Measurements from ENCODE around the gene MAP1LC3B. TPM values are rescaled to one million over a fixed set of nuclear protein-coding genes. Genes with fewer than 3 reads are reported as not detected.

MAP1LC3B gene
- total RNA-seq, 1 donor from 2014 or later, result 64.5 TPM

DNA sequence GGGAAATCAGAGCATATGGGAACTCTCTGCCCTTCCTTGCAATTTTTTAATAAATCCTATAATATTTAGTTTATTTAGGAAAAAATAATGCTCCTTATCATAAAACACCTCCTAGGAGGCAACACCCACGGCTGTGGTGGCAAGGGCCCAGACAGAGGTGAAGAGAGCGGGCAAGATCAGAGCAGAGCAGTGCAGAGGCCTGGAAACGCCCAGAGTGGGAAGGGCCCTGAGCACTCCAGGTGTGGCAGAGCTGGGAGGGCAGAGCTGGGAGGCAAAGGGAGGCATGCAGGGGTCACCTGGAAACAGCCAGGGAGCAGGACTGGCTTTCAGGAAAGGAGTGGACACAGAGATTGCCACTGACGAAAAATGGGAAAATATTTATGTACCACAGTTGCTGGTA lies 25.8 kb upstream of the MAP1LC3B start:
- H3K9me3 ChIP-seq, result no peaks in the 10 kb centered on the region
- ATAC-seq (no peak), DNase-seq (peak; percentile 30)
- H3K36me3 ChIP-seq, result peaks cover 11% of the 10 kb centered on the region
- no peaks in the 10 kb centered on the region for H3K27me3 ChIP-seq (ENCODE audit: low read depth)
- TF ChIP-seq, protein P1, sequence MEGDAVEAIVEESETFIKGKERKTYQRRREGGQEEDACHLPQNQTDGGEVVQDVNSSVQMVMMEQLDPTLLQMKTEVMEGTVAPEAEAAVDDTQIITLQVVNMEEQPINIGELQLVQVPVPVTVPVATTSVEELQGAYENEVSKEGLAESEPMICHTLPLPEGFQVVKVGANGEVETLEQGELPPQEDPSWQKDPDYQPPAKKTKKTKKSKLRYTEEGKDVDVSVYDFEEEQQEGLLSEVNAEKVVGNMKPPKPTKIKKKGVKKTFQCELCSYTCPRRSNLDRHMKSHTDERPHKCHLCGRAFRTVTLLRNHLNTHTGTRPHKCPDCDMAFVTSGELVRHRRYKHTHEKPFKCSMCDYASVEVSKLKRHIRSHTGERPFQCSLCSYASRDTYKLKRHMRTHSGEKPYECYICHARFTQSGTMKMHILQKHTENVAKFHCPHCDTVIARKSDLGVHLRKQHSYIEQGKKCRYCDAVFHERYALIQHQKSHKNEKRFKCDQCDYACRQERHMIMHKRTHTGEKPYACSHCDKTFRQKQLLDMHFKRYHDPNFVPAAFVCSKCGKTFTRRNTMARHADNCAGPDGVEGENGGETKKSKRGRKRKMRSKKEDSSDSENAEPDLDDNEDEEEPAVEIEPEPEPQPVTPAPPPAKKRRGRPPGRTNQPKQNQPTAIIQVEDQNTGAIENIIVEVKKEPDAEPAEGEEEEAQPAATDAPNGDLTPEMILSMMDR (IDR thresholded peaks at IDR 0.05), result no peak
- H3K4me1 ChIP-seq, result peaks cover 51% of the 10 kb centered on the region
- intact Hi-C loops (cut with DNase I), result no loop called here
- no peak overlapping the region for H3K27ac ChIP-seq
- H3K4me3 ChIP-seq, result no peak overlapping the region

DNA sequence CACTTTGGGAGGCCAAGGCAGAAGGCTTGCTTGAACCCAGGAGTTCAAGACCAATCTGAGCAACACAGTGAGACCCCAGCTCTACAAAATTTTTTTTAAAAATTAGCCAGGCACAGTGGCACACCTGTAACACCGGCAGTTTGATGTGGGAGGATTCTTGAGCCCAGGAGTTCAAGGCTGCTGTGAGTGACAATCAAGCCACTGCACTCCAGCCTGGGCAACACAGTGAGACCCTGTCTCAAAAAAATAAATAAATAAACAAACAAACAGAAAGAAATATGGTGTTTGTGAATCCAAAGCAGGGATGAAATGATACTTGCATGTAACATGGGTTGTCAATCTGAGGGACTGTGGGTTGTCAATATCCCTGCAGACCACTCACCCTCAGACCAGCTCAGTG lies 25.2 kb upstream of the MAP1LC3B start:
- intact Hi-C loops (cut with DNase I), result no loop called here
- TF ChIP-seq, protein P1 (IDR thresholded peaks at IDR 0.05), result no peak
- Histone ChIP-seq H3K27me3 (ENCODE audit: low read depth) (no peaks in the 10 kb centered on the region), H3K4me1 (peaks cover 51% of the 10 kb centered on the region), H3K4me3 (no peak overlapping the region), H3K36me3 (peaks cover 5% of the 10 kb centered on the region), H3K9me3 (no peaks in the 10 kb centered on the region), H3K27ac (no peak overlapping the region)
- ATAC-seq, result no peak
- DNase-seq, result no peak

DNA sequence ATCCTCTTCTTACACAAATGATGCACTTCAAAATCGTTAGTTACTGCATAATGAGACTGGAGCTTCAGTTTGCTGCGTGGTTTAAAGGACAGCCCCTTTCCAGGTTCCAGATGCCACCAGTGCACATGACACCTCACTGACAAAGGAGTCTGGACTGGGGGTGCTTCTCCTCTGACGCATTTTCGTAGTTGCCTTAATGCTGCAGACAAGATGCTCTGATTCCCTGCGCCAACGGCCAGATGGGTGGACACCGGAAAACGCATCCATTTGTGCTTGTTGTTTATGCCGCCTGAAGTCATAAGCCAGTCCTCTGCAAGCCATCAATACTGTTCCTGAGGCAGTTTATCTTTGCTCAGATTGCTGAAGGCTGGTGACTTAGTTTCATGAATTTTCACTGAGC lies 24.6 kb upstream of the MAP1LC3B start:
- Histone ChIP-seq H3K36me3 (no peaks in the 10 kb centered on the region), H3K9me3 (no peaks in the 10 kb centered on the region), H3K4me1 (peaks cover 50% of the 10 kb centered on the region), H3K27ac (no peak overlapping the region), H3K4me3 (no peak overlapping the region), H3K27me3 (ENCODE audit: low read depth) (no peaks in the 10 kb centered on the region)
- DNase-seq, result no peak
- TF ChIP-seq, protein P1 (IDR thresholded peaks at IDR 0.05), result no peak
- intact Hi-C loops (cut with DNase I), result no loop called here
- ATAC-seq, result no peak

DNA sequence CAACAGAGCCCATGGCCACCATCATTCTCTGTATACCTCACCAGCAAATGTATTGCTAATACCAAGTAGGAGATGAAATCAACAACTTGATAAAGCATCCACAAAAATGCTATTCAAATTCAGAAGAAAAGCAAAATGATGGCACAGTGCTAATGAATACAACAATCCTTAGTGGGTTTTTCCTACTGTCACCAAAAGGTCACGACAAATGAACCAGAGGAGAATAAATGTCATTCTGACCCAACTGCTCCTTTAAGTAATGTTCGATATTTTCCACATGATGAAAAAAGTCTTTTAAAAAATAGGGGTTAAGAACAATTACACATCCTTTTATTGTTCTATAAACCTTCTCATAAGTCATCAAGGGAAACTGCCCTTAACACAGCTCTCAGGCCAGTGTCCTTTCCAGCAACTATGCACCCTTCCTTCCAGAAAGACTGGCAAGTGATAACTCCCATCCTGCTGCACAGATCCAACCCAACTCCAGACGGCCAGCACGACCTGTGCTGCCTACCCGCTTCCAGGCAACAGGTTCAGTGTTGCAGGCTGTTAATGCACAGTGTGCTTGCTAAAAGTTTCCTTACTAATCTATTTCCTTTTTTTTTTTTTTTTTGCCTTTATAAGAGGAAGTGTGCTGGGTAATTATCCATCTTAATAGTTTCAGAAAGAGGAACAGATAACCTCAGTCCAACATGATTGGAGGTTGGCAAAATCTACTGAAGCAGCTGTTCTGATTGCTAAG lies 23.9 kb upstream of the MAP1LC3B start:
- ATAC-seq, result no peak
- TF ChIP-seq, protein P1 (IDR thresholded peaks at IDR 0.05), result no peak
- Histone ChIP-seq H3K4me1 (peaks cover 44% of the 10 kb centered on the region), H3K27me3 (ENCODE audit: low read depth) (no peaks in the 10 kb centered on the region), H3K36me3 (no peaks in the 10 kb centered on the region), H3K27ac (no peak overlapping the region), H3K9me3 (no peaks in the 10 kb centered on the region), H3K4me3 (no peak overlapping the region)
- DNase-seq, result peak; percentile 15
- intact Hi-C loops (cut with DNase I), result no loop called here

DNA sequence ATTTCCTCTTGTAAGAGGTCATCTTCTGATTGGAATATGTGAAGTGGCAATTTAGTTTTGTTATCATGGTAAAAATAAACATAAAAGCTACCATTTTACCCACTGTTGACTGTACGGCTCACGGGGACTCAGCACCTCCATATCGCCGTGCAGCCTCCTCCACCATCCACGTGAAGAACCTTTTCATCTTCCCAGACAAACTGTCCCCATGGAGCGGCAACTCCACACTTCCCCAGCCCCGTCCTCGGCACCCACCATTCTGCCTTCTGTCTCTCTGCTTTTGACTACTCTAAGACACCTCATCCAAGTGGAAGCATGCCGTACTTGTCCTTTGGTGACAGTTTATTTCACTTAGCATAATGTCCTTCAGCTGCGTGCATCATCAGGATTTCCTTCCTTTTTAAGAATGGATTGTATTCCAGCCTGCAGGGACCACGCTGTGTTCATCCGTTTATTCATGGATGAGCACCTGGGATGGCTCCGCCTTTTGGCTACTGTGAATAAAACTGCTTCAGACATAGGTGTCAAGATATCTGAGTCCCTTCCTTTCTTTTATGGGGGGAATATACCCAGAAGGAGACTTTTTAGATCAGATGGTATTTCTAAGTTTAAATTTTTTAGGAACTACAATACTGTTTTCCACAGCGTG lies 22.9 kb upstream of the MAP1LC3B start:
- ATAC-seq, result no peak
- Histone ChIP-seq H3K27ac (no peak overlapping the region), H3K4me1 (peaks cover 34% of the 10 kb centered on the region), H3K27me3 (ENCODE audit: low read depth) (no peaks in the 10 kb centered on the region), H3K4me3 (no peak overlapping the region), H3K36me3 (no peaks in the 10 kb centered on the region), H3K9me3 (no peaks in the 10 kb centered on the region)
- intact Hi-C loops (cut with DNase I), result no loop called here
- TF ChIP-seq, protein P1 (IDR thresholded peaks at IDR 0.05), result no peak
- no peak for DNase-seq

Data from lower lobe of right lung (tissue), 2 donors.